ENCODE data around the gene SRSF10. TPM values are rescaled to one million over a fixed set of nuclear protein-coding genes. Genes with fewer than 3 reads are reported as not detected.

SRSF10 gene
- total and polyA plus RNA-seq, 9 of the 15 experiments (the other 6 are each of a cell fraction or from before 2014, with no cell fraction given) = 154 to 264 (median 205) TPM

DNA sequence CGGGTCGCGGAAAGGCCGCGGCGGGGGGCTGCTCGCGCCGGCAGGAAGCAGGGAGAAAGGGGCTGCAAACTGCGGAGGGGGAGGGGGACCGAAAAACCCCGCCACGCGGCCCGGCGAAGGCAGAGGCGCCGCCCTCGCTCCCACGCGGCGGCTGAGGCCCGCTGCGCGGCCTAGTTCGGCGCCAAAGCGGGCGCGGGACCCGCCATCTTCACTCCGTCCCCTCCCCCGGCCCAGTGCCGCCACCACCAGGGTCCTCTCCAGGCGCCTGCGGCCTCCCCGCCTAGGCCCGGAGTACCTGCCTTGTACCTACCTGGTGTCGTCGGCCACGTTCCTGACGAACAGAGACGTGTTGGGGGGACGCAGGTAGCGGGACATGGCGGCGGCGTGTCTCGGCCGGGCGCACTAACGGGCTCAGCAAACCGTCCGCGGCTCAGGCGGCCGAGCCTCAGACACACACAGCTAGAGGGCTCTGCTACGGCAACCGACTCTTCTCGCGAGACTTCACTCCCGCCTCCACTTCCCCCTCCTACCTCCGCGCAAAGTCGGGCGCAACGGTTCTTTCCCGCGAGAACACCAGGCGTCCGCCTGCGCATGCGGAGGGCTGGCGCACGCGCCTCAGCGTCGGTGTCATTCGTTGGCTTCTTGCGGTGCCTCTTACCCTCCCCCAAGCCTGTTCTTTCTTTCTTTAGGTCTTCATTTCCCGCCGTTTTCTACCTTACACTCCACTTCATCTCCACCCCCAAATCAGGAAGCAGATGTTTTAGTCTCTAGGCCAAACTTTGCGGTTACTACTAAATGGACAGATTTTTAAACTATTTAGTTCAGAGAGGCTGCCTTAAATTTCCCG lies at the start of gene SRSF10 (continued):
- TF ChIP-seq RUNX1 (IDR thresholded peaks at IDR 0.05; ENCODE audit: low read depth) = 0 out of 2 replicates have a peak, but pooled peaks have one; percentile 66
- peak; percentile 71 for TF ChIP-seq NBN (IDR thresholded peaks at IDR 0.05; ENCODE audit: low read depth)
- no peak; the same call in 1 of the 2 replicates for TF ChIP-seq RBM14 (IDR thresholded peaks at IDR 0.05; ENCODE audit: borderline replicate concordance, insufficient read depth, low read depth, low read length)
- no peak for TF ChIP-seq MTA2 (IDR thresholded peaks at IDR 0.05; ENCODE audit: low read depth)
- TF ChIP-seq NR1H2 (CRISPR knock-in tag; IDR thresholded peaks at IDR 0.05) = peak; percentile 33; the same call in 1 of the 2 replicates
- TF ChIP-seq ZFP30 (CRISPR knock-in tag; IDR thresholded peaks at IDR 0.05; ENCODE audit: borderline replicate concordance) = no peak
- peak; percentile 68 for TF ChIP-seq CREB1 (IDR thresholded peaks at IDR 0.05)
- TF ChIP-seq CREB1 (CRISPR knock-in tag; IDR thresholded peaks at IDR 0.05) = peak; percentile 80
- no peak for TF ChIP-seq ZNF561 (CRISPR knock-in tag; conservative IDR thresholded peaks at IDR 0.05)
- TF ChIP-seq ZNF217 (CRISPR knock-in tag; IDR thresholded peaks at IDR 0.05) = no peak
- TF ChIP-seq, protein P1, sequence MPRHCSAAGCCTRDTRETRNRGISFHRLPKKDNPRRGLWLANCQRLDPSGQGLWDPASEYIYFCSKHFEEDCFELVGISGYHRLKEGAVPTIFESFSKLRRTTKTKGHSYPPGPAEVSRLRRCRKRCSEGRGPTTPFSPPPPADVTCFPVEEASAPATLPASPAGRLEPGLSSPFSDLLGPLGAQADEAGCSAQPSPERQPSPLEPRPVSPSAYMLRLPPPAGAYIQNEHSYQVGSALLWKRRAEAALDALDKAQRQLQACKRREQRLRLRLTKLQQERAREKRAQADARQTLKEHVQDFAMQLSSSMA (CRISPR knock-in tag; IDR thresholded peaks at IDR 0.05) = peak; percentile 68; the same call in 1 of the 2 replicates
- TF ChIP-seq VEZF1 (CRISPR knock-in tag; IDR thresholded peaks at IDR 0.05) = peak; percentile 91
- TF ChIP-seq FOXA1 (IDR thresholded peaks at IDR 0.05; ENCODE audit: borderline replicate concordance) = no peak
- TF ChIP-seq PHF8 (IDR thresholded peaks at IDR 0.05; ENCODE audit: borderline replicate concordance, low read length) = peak; percentile 100
- TF ChIP-seq SIN3B (IDR thresholded peaks at IDR 0.05; ENCODE audit: low read depth) = peak; percentile 82; the same call in 1 of the 2 replicates
- peak; percentile 19; the same call in 1 of the 2 replicates for TF ChIP-seq THRB (CRISPR knock-in tag; conservative IDR thresholded peaks at IDR 0.05)
- TF ChIP-seq ZNF263 (CRISPR knock-in tag; IDR thresholded peaks at IDR 0.05; ENCODE audit: borderline replicate concordance) = peak; percentile 39; the same call in 1 of the 2 replicates
- peak; percentile 13; the same call in 1 of the 2 replicates for TF ChIP-seq GATAD2B (IDR thresholded peaks at IDR 0.05; ENCODE audit: borderline replicate concordance)
- TF ChIP-seq, protein P2, sequence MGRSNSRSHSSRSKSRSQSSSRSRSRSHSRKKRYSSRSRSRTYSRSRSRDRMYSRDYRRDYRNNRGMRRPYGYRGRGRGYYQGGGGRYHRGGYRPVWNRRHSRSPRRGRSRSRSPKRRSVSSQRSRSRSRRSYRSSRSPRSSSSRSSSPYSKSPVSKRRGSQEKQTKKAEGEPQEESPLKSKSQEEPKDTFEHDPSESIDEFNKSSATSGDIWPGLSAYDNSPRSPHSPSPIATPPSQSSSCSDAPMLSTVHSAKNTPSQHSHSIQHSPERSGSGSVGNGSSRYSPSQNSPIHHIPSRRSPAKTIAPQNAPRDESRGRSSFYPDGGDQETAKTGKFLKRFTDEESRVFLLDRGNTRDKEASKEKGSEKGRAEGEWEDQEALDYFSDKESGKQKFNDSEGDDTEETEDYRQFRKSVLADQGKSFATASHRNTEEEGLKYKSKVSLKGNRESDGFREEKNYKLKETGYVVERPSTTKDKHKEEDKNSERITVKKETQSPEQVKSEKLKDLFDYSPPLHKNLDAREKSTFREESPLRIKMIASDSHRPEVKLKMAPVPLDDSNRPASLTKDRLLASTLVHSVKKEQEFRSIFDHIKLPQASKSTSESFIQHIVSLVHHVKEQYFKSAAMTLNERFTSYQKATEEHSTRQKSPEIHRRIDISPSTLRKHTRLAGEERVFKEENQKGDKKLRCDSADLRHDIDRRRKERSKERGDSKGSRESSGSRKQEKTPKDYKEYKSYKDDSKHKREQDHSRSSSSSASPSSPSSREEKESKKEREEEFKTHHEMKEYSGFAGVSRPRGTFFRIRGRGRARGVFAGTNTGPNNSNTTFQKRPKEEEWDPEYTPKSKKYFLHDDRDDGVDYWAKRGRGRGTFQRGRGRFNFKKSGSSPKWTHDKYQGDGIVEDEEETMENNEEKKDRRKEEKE (IDR thresholded peaks at IDR 0.05; ENCODE audit: borderline replicate concordance in 1 of 2, control insufficient read depth in 1 of 2, low read depth in 2 of 2, low read length in 1 of 2) = peak in 1 of 2 experiments; percentile 88; a peak in 1 of 4 replicates
- TF ChIP-seq FOXK1 (CRISPR knock-in tag; IDR thresholded peaks at IDR 0.05; ENCODE audit: borderline replicate concordance) = peak; percentile 8; the same call in 1 of the 2 replicates
- no peak for TF ChIP-seq ZNF165 (CRISPR knock-in tag; IDR thresholded peaks at IDR 0.05; ENCODE audit: borderline replicate concordance)

All from K562 (cell line).